Gastroesophageal sphincter (tissue), 3 donors: ENCODE data around the gene PTPRN2.

ENCODE experiments used
- CTCF ChIP-seq, 4 experiments: fragments of 200-600 bp in 2 of 4; fragments of 450-650 bp in 2 of 4; sonication (generic) in 1 of 4; IDR thresholded peaks; one replicate each; pipeline ENCODE4 v1.5.1; 2017 to 2019; ENCODE audit warnings: antibody characterized with exemption in 4 of 4, mild to moderate bottlenecking in 2 of 4, moderate library complexity in 2 of 4
- POLR2A ChIP-seq, 2 donors: fragments of 450-650 bp; IDR thresholded peaks; one replicate each; pipeline ENCODE4 v1.6.1; 2017; ENCODE audit warnings: antibody characterized with exemption in 2 of 2, mild to moderate bottlenecking in 2 of 2, moderate library complexity in 1 of 2

- TF ChIP-seq POLR2A (IDR thresholded peaks at IDR 0.05) (no peak), CTCF (IDR thresholded peaks at IDR 0.05) (no peak)
Observed at GRCh38 chr7:158475679-158476052, 112.0 kb downstream of the PTPRN2 start.
